B cell (primary cell): Measurements from ENCODE around the gene CD86. TPM values are rescaled to one million over a fixed set of nuclear protein-coding genes. Genes with fewer than 3 reads are reported as not detected.

ENCODE experiments used
- ATAC-seq: fragments of 200-7000 bp; cut with Tn5 transposase; one replicate; pipeline ENCODE4 v1.10.0; 2021; ENCODE audit warnings: low read depth, mild to moderate bottlenecking, moderate number of reproducible peaks, moderate library complexity
- CTCF ChIA-PET: fragments of 350-600 bp; sonication (Branson Sonifier 250); formaldehyde crosslinking; loops from one replicate; lab custom pipeline; 2021; ENCODE audit warnings: antibody characterized with exemption, inconsistent platforms; lab: Charles Lee
- POLR2A ChIA-PET: fragments of 350-600 bp; sonication (Branson Sonifier 250); formaldehyde crosslinking; loops from one replicate; lab custom pipeline; 2021; ENCODE audit warnings: antibody characterized with exemption; lab: Charles Lee
- DNase-seq: peaks from one replicate; pipeline ENCODE4 v3.0.0; 2013
- H2AFZ ChIP-seq: 2 replicates; pipeline ENCODE4 v1.6.1; 2012; ENCODE audit warnings: mild to moderate bottlenecking, low read depth, low read length; ENCODE audit not compliant: insufficient read depth, poor library complexity, severe bottlenecking
- H3K27ac ChIP-seq, 2 donors: 1 replicate in 1 of 2; 2 replicates in 1 of 2; pipeline ENCODE4 v1.5.1; 2012 to 2013; ENCODE audit warnings: low read length in 2 of 2, mild to moderate bottlenecking in 2 of 2, moderate library complexity in 1 of 2
- H3K27me3 ChIP-seq, 4 experiments: fragments of 200-600 bp in 1 of 4; sonication (generic) in 1 of 4; replicated peaks in 1 of 4; 1 replicate in 2 of 4; 2 replicates in 2 of 4; pipeline versions ENCODE4 v1.6.1 to v1.7.0; 2013 to 2016; ENCODE audit warnings: low read length in 3 of 4, mild to moderate bottlenecking in 2 of 4, mixed read lengths in 1 of 4, moderate library complexity in 1 of 4; ENCODE audit not compliant: insufficient read depth in 4 of 4, control insufficient read depth in 3 of 4; ENCODE audit errors: control extremely low read depth in 1 of 4
- H3K36me3 ChIP-seq, 2 experiments: replicated peaks in 1 of 2; 1 replicate in 1 of 2; 2 replicates in 1 of 2; pipeline versions ENCODE4 v1.6.1 to v1.7.1; 2013; ENCODE audit warnings: low read length in 1 of 2; ENCODE audit not compliant: insufficient read depth in 2 of 2, control insufficient read depth in 1 of 2; ENCODE audit errors: control extremely low read depth in 1 of 2, extremely low read depth in 1 of 2
- H3K4me1 ChIP-seq, 2 donors: fragments of 200-600 bp in 1 of 2; sonication (generic) in 1 of 2; 1 replicate in 1 of 2; 2 replicates in 1 of 2; pipeline versions ENCODE4 v1.5.1 to v1.6.1; 2013 to 2017; ENCODE audit warnings: low read length in 2 of 2; ENCODE audit not compliant: control insufficient read depth in 2 of 2, insufficient read depth in 2 of 2
- H3K4me2 ChIP-seq: replicated peaks from 2 replicates; pipeline ENCODE3; 2012; ENCODE audit warnings: mild to moderate bottlenecking, low read depth, low read length; ENCODE audit not compliant: poor library complexity, severe bottlenecking
- H3K4me3 ChIP-seq, 5 experiments: fragments of 200-600 bp in 1 of 5; sonication (generic) in 1 of 5; 1 replicate in 3 of 5; 2 replicates in 2 of 5; pipeline versions ENCODE4 v1.5.1 to v1.7.0; 2011 to 2016; ENCODE audit warnings: low read length in 4 of 5, mild to moderate bottlenecking in 4 of 5, low read depth in 2 of 5, control low read depth in 1 of 5, moderate library complexity in 1 of 5; ENCODE audit not compliant: insufficient read depth in 1 of 5; ENCODE audit errors: control extremely low read depth in 1 of 5, extremely low read depth in 1 of 5
- H3K79me2 ChIP-seq: fragments of 200-600 bp; sonication (generic); one replicate; pipeline ENCODE4 v1.6.0; 2016; ENCODE audit warnings: low read length; ENCODE audit not compliant: control insufficient read depth, insufficient read depth
- H3K9ac ChIP-seq: fragments of 200-600 bp; sonication (generic); 2 replicates; pipeline ENCODE4 v1.6.1; 2017; ENCODE audit warnings: mild to moderate bottlenecking, low read length, moderate library complexity
- H3K9me3 ChIP-seq, 3 donors: one replicate each; pipeline versions ENCODE4 v1.6.1 to v1.7.1; 2013; ENCODE audit warnings: low read length in 2 of 3; ENCODE audit not compliant: control insufficient read depth in 2 of 3, insufficient read depth in 1 of 3; ENCODE audit errors: control extremely low read depth in 1 of 3
- H4K20me1 ChIP-seq: 2 replicates; pipeline ENCODE4 v1.6.0; 2012; ENCODE audit warnings: mild to moderate bottlenecking, low read length; ENCODE audit not compliant: insufficient read depth, control insufficient read depth, poor library complexity, severe bottlenecking
- H3K27ac Mint-ChIP-seq: one replicate; pipeline ENCODE4 v1.8.0; 2021; ENCODE audit warnings: mixed read lengths
- H3K27me3 Mint-ChIP-seq: one replicate; pipeline ENCODE4 v1.8.0; 2021; ENCODE audit warnings: mixed read lengths
- H3K4me1 Mint-ChIP-seq: one replicate; pipeline ENCODE4 v1.8.0; 2021; ENCODE audit warnings: mixed read lengths
- H3K4me3 Mint-ChIP-seq: one replicate; pipeline ENCODE4 v1.8.0; 2021; ENCODE audit warnings: mixed read lengths
- H3K9me3 Mint-ChIP-seq: one replicate; pipeline ENCODE4 v1.8.0; 2022; ENCODE audit warnings: mixed read lengths; ENCODE audit not compliant: insufficient read depth
- CTCF ChIP-seq: fragments of 200-600 bp; IDR thresholded peaks from one replicate; pipeline ENCODE4 v1.8.0; 2022; ENCODE audit warnings: antibody characterized with exemption, mild to moderate bottlenecking
- EZH2 ChIP-seq: IDR thresholded peaks from 2 replicates; pipeline ENCODE4 v1.6.1; 2012; ENCODE audit warnings: borderline replicate concordance, low read depth, mild to moderate bottlenecking, moderate library complexity, low read length; ENCODE audit not compliant: insufficient read depth, poor library complexity, severe bottlenecking
- WGBS: methylation state at CpG from one replicate; pipeline ENCODE4 v1.1.5; 2013; ENCODE audit warnings: missing lambda C conversion rate; ENCODE audit not compliant: insufficient coverage; 5-methylcytosine and 5-hydroxymethylcytosine counted together
- intact Hi-C: fragments of 100-400 bp; cut with micrococcal nuclease; formaldehyde crosslinking; loops from one replicate; pipeline ENCODE4 v1.10.0; 2022
- polyA plus RNA-seq: library from polyadenylated mRNA; depleted of rRNA; stranded (reverse); fragments of >200 nt; gene quantifications from 2 replicates; pipeline ENCODE4 v1.2.3, GENCODE V29; 2012
- total RNA-seq, 2 donors: library from RNA; stranded (reverse); fragments of 120-200 nt in 1 of 2; gene quantifications; 1 replicate in 1 of 2; 2 replicates in 1 of 2; pipeline versions ENCODE4 v1.2.3 to v1.2.4, GENCODE V29; 2013 to 2022

The CD86 gene
- total and polyA plus RNA-seq, 2 donors (not counting 1 experiment from before 2014, with no cell fraction given), result 31.5 to 38.2 TPM

GRCh38 chr3:122099255-122099654 is 44.1 kb downstream of the CD86 start:
- Histone ChIP-seq H3K9me3 (no peaks in the 10 kb centered on the region), H3K27ac (no peak overlapping the region), H3K9ac (no peak overlapping the region), H3K36me3 (no peaks in the 10 kb centered on the region), H3K27me3 (no peaks in the 10 kb centered on the region), H3K79me2 (peaks cover 9% of the 10 kb centered on the region), H2AFZ (no peak overlapping the region), H3K4me3 (no peak overlapping the region), H4K20me1 (no peaks in the 10 kb centered on the region), H3K4me2 (no peak overlapping the region), H3K4me1 (peaks cover 6 to 13% of the 10 kb centered on the region in 2 donors)
- ChIA-PET CTCF (interaction anchor here (0.6 to 8.0 kb wide), 4 partner anchors 21 to 159 kb away, joined by 3 to 145 read pairs (median 4); no protein-coding TSS in a partner anchor), POLR2A (no interaction called here)
- DNase-seq (no peak), ATAC-seq (no peak)
- intact Hi-C loops, result no loop called here
- WGBS, result no CpG with 5 or more reads among the region's 2 CpGs
- H3K27ac Mint-ChIP-seq, result no peak overlapping the region
- H3K4me1 Mint-ChIP-seq, result peaks cover 20% of the 10 kb centered on the region
- no peaks in the 10 kb centered on the region for H3K9me3 Mint-ChIP-seq
- H3K27me3 Mint-ChIP-seq, result no peaks in the 10 kb centered on the region
- no peak for TF ChIP-seq EZH2
- H3K4me3 Mint-ChIP-seq, result no peak overlapping the region

- 86% methylated on average over 1 of the region's 1 CpG for WGBS
- CTCF ChIA-PET, result interaction anchor here (0.6 to 8.0 kb wide), 5 partner anchors 8 to 918 kb away, joined by 3 to 145 read pairs (median 8); no protein-coding TSS in a partner anchor
- H2AFZ ChIP-seq, result no peak overlapping the region
Observed at GRCh38 chr3:122100083-122100482, 44.9 kb downstream of the CD86 start.

More at GRCh38 chr3:122100083-122100482, 44.9 kb downstream of the CD86 start:
- POLR2A ChIA-PET, result no interaction called here
- DNase-seq, result no peak
- H3K4me1 ChIP-seq, result peaks cover 6 to 13% of the 10 kb centered on the region in 2 donors
- H3K9me3 ChIP-seq, result no peaks in the 10 kb centered on the region
- Mint-ChIP-seq H3K4me1 (peaks cover 20% of the 10 kb centered on the region), H3K4me3 (no peak overlapping the region), H3K9me3 (no peaks in the 10 kb centered on the region), H3K27ac (no peak overlapping the region), H3K27me3 (no peaks in the 10 kb centered on the region)
- H3K36me3 ChIP-seq, result no peaks in the 10 kb centered on the region
- no peak overlapping the region for H3K4me3 ChIP-seq
- intact Hi-C loops, result loop anchor here (2.0 to 5.0 kb wide), 2 partner anchors 197 to 285 kb away; partner anchors contain the start of gene FAM162A
- H3K27ac ChIP-seq, result no peak overlapping the region
- TF ChIP-seq EZH2, result no peak
- no peak for TF ChIP-seq CTCF
- H3K4me2 ChIP-seq, result no peak overlapping the region
- no peaks in the 10 kb centered on the region for H3K27me3 ChIP-seq
- no peak for ATAC-seq
- H4K20me1 ChIP-seq, result no peaks in the 10 kb centered on the region
- H3K79me2 ChIP-seq, result peaks cover 9% of the 10 kb centered on the region
- H3K9ac ChIP-seq, result no peak overlapping the region
